ENCODE measurements around the gene CDC6.

GRCh38 chr17:40317345-40317873 lies 29.7 kb downstream of the CDC6 start:
- TF ChIP-seq, protein P1, sequence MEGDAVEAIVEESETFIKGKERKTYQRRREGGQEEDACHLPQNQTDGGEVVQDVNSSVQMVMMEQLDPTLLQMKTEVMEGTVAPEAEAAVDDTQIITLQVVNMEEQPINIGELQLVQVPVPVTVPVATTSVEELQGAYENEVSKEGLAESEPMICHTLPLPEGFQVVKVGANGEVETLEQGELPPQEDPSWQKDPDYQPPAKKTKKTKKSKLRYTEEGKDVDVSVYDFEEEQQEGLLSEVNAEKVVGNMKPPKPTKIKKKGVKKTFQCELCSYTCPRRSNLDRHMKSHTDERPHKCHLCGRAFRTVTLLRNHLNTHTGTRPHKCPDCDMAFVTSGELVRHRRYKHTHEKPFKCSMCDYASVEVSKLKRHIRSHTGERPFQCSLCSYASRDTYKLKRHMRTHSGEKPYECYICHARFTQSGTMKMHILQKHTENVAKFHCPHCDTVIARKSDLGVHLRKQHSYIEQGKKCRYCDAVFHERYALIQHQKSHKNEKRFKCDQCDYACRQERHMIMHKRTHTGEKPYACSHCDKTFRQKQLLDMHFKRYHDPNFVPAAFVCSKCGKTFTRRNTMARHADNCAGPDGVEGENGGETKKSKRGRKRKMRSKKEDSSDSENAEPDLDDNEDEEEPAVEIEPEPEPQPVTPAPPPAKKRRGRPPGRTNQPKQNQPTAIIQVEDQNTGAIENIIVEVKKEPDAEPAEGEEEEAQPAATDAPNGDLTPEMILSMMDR (IDR thresholded peaks at IDR 0.05): peak; percentile 22 to 40 (median 30)
- TF ChIP-seq POLR2A (IDR thresholded peaks at IDR 0.05): no peak

All from right lobe of liver (tissue), 4 donors.